ENCODE data around the gene ARAF. TPM values are rescaled to one million over a fixed set of nuclear protein-coding genes. Genes with fewer than 3 reads are reported as not detected.
A peak's percentile ranks its signal among the peaks of the same experiment; 100 is the strongest.

The ARAF gene
- total RNA-seq (2016; rRNA removed; fragmentation: Illumina TruSeq; extraction: Trizol) (15.0 and 18.0 TPM in 2 replicates), polyA plus RNA-seq (2011; rRNA removed) (33.1 and 37.3 TPM in 2 replicates), polyA minus RNA-seq (2011; rRNA and poly(A)+ RNA removed; ENCODE audit: low replicate concordance) (42.0 and 212 TPM in 2 replicates), Bru-seq, nascent RNA (percentile 69 among the genes with signal in this experiment), BruChase-seq, experiment 1, labeled RNA remaining after a 6-hour chase (percentile 82 among the genes with signal in this experiment), BruChase-seq, experiment 2, labeled RNA remaining after a 2-hour chase (percentile 75 among the genes with signal in this experiment)
- total RNA-seq (2016; cell fraction: cytosol; rRNA removed; fragmentation: Illumina TruSeq; extraction: Trizol; ENCODE audit: low read depth), result 13.7 and 15.0 TPM in 2 replicates
- total RNA-seq (2016; cell fraction: insoluble cytoplasmic fraction; rRNA removed; fragmentation: Illumina TruSeq; extraction: Trizol), result 12.4 and 19.1 TPM in 2 replicates
- total RNA-seq (2016; cell fraction: membrane; rRNA removed; fragmentation: Illumina TruSeq; extraction: Trizol), result 27.5 and 29.8 TPM in 2 replicates
- 17.5 and 21.2 TPM in 2 replicates for total RNA-seq (2016; cell fraction: nucleus; rRNA removed; fragmentation: Illumina TruSeq; extraction: Trizol)
- 14.7 and 19.5 TPM in 2 replicates for polyA plus RNA-seq (2011; cell fraction: cytosol; rRNA removed)
- 73.7 and 100 TPM in 2 replicates for polyA plus RNA-seq (2011; cell fraction: nucleus; rRNA removed)
- 21.8 and 22.3 TPM in 2 replicates for polyA plus RNA-seq (2012)
- 22.7 and 24.3 TPM in 2 replicates for polyA plus RNA-seq (2016; cell fraction: cytosol; fragmentation: Illumina TruSeq; extraction: Trizol; ENCODE audit: low read depth)
- polyA plus RNA-seq (2016; cell fraction: insoluble cytoplasmic fraction; fragmentation: Illumina TruSeq; extraction: Trizol; ENCODE audit: low read depth), result 17.2 and 19.2 TPM in 2 replicates
- 34.0 and 37.5 TPM in 2 replicates for polyA plus RNA-seq (2016; cell fraction: membrane; fragmentation: Illumina TruSeq; extraction: Trizol; ENCODE audit: low read depth)
- polyA plus RNA-seq (2016; cell fraction: nucleus; fragmentation: Illumina TruSeq; extraction: Trizol; ENCODE audit: insufficient read depth, low read depth), result 48.7 and 51.3 TPM in 2 replicates
- polyA minus RNA-seq (2011; cell fraction: cytosol; rRNA and poly(A)+ RNA removed), result 14.2 and 23.2 TPM in 2 replicates
- polyA minus RNA-seq (2011; cell fraction: nucleus; rRNA and poly(A)+ RNA removed), result 24.6 and 28.8 TPM in 2 replicates
- long read RNA-seq, experiment 1, transcript ARAF-203 (16 exons, 2,458 nt), result major isoform, 13 of 21 reads
- long read RNA-seq, experiment 1, partial matches to known transcripts, result 6 of 21 reads
- long read RNA-seq, experiment 1, other reads (novel, unspliced or antisense), result 1 of 21 reads
- long read RNA-seq, experiment 2, transcript ARAF-203 (16 exons, 2,458 nt), result major isoform, 14 of 25 reads
- long read RNA-seq, experiment 2, partial matches to known transcripts, result 7 of 25 reads
- long read RNA-seq, experiment 2, other reads (novel, unspliced or antisense), result 3 of 25 reads

- H3K9me3 ChIP-seq (ENCODE audit: low read length), result no peaks in the 10 kb centered on the region
- H3K27ac ChIP-seq (ENCODE audit: extremely low read length, insufficient read depth, low read length), result peak within 1 kb of the TSS; percentile 86
- peaks cover 4% of the 10 kb centered on the region; the same call in 1 of the 2 replicates for H4K20me1 ChIP-seq (ENCODE audit: insufficient read depth, low read length)
- peak; percentile 99 for ATAC-seq
- H3K4me3 ChIP-seq (replicated peaks in 1 of 3; ENCODE audit: insufficient read depth in 1 of 3, low read depth in 2 of 3, low read length in 3 of 3), result peak within 1 kb of the TSS; percentile 60 to 77 (median 77)
- BruUV-seq (replicated peaks), result TSS peak; percentile 71
- peaks cover 6% of the 10 kb centered on the region for H3K79me2 ChIP-seq (ENCODE audit: insufficient read depth, low read length)
- peak within 1 kb of the TSS; percentile 78 for H3K4me2 ChIP-seq (ENCODE audit: low read depth, low read length)
- intact Hi-C loops (cut with micrococcal nuclease; ENCODE audit: unreplicated experiment), result no loop called here
- POLR2A ChIA-PET, result no interaction called here
- peak; percentile 98 for DNase-seq (ENCODE audit: low spot score)
- CTCF ChIA-PET (ENCODE audit: low intra/inter-chr PET ratio, low total read pairs), result no interaction called here
- H3K9ac ChIP-seq (ENCODE audit: insufficient read depth, low read depth, low read length), result peak within 1 kb of the TSS; percentile 78
- in situ Hi-C loops (cut with HindIII; ENCODE audit: extremely low pct_ligation_motif_present, low pct_unique_long_range_greater_than_20kb), result loop anchor here (5.0 kb wide), 1 partner anchor 81 kb away; no protein-coding TSS in a partner anchor
- peaks cover 8% of the 10 kb centered on the region; the same call in 1 of the 2 replicates for H3K4me1 ChIP-seq (ENCODE audit: insufficient read depth, low read length)
- peaks cover 0 to 19% of the 10 kb centered on the region in 2 experiments; a peak in 2 of 5 replicates for H3K36me3 ChIP-seq (replicated peaks in 1 of 2; ENCODE audit: control insufficient read depth in 1 of 2, insufficient read depth in 2 of 2, low read length in 2 of 2)
- WGBS (ENCODE audit: low lambda C conversion rate), result no CpG with 5 or more reads among the region's 59 CpGs
- FAIRE-seq, result peak; percentile 99
- no peaks in the 10 kb centered on the region for H3K27me3 ChIP-seq (ENCODE audit: control insufficient read depth in 1 of 2, insufficient read depth in 2 of 2, low read length in 2 of 2)
- peak within 1 kb of the TSS; percentile 27 for H2AFZ ChIP-seq (ENCODE audit: low read length)
- TF ChIP-seq NFYB (CRISPR knock-in tag; IDR thresholded peaks at IDR 0.05), result peak; percentile 96
- 0 out of 2 replicates have a peak, but pooled peaks have one; percentile 22 for TF ChIP-seq ATF7 (IDR thresholded peaks at IDR 0.05)
- no peak for TF ChIP-seq ATF7 (CRISPR knock-in tag; IDR thresholded peaks at IDR 0.05)
- no peak for TF ChIP-seq ZNF737 (CRISPR knock-in tag; IDR thresholded peaks at IDR 0.05; ENCODE audit: borderline replicate concordance)
- no peak for TF ChIP-seq ZNF292 (CRISPR knock-in tag; IDR thresholded peaks at IDR 0.05; ENCODE audit: borderline replicate concordance, low read depth)
- TF ChIP-seq POLR2AphosphoS2 (IDR thresholded peaks at IDR 0.05; ENCODE audit: low read depth, low read length), result no peak
- no peak for TF ChIP-seq FOXM1 (CRISPR knock-in tag; IDR thresholded peaks at IDR 0.05)
- no peak for TF ChIP-seq SCMH1 (CRISPR knock-in tag; IDR thresholded peaks at IDR 0.05; ENCODE audit: borderline replicate concordance)
- TF ChIP-seq ZNF644 (CRISPR knock-in tag; IDR thresholded peaks at IDR 0.05; ENCODE audit: low read depth), result no peak
- no peak for TF ChIP-seq PLRG1 (conservative IDR thresholded peaks at IDR 0.05)
- TF ChIP-seq NR2F1 (CRISPR knock-in tag; IDR thresholded peaks at IDR 0.05), result no peak
- peak; percentile 37; the same call in 1 of the 2 replicates for TF ChIP-seq KDM2A (CRISPR knock-in tag; IDR thresholded peaks at IDR 0.05; ENCODE audit: borderline replicate concordance, low read depth)
- no peak for TF ChIP-seq TRIM22 (IDR thresholded peaks at IDR 0.05)
- TF ChIP-seq MED1 (CRISPR knock-in tag; IDR thresholded peaks at IDR 0.05), result peak; percentile 16; the same call in 1 of the 2 replicates
- TF ChIP-seq DRAP1 (CRISPR knock-in tag; IDR thresholded peaks at IDR 0.05), result peak; percentile 78
- no peak for TF ChIP-seq ETS1 (CRISPR knock-in tag; IDR thresholded peaks at IDR 0.05)
Observed at GRCh38 chrX:47560934-47561658, at the start of gene ARAF. TSS of gene ARAF (plus strand) at chrX:47561205. CDS start at chrX:47562968, 1,763 bp downstream.
